GM12872 (cell line): Measurements from ENCODE around the gene PHACTR1.

Source experiments
- TF ChIP-seq, protein P1 (sequence below): IDR thresholded peaks from 3 replicates; pipeline ENCODE4 v1.5.1; 2011; ENCODE audit warnings: low read depth, mild to moderate bottlenecking, low read length, moderate library complexity; ENCODE audit not compliant: insufficient read depth

The PHACTR1 gene

GRCh38 chr6:12709116-12709515 is 7.5 kb upstream of the PHACTR1 start:
- TF ChIP-seq, protein P1, sequence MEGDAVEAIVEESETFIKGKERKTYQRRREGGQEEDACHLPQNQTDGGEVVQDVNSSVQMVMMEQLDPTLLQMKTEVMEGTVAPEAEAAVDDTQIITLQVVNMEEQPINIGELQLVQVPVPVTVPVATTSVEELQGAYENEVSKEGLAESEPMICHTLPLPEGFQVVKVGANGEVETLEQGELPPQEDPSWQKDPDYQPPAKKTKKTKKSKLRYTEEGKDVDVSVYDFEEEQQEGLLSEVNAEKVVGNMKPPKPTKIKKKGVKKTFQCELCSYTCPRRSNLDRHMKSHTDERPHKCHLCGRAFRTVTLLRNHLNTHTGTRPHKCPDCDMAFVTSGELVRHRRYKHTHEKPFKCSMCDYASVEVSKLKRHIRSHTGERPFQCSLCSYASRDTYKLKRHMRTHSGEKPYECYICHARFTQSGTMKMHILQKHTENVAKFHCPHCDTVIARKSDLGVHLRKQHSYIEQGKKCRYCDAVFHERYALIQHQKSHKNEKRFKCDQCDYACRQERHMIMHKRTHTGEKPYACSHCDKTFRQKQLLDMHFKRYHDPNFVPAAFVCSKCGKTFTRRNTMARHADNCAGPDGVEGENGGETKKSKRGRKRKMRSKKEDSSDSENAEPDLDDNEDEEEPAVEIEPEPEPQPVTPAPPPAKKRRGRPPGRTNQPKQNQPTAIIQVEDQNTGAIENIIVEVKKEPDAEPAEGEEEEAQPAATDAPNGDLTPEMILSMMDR: no peak

GRCh38 chr6:12709556-12710232 is 6.9 kb upstream of the PHACTR1 start:
- TF ChIP-seq, protein P1: no peak

- TF ChIP-seq, protein P1: no peak
Measured at GRCh38 chr6:12710921-12711320, 5.6 kb upstream of the PHACTR1 start.

- TF ChIP-seq, protein P1: no peak
Measured at GRCh38 chr6:12714022-12714421, 2.5 kb upstream of the PHACTR1 start.

- TF ChIP-seq, protein P1: no peak
Measured at GRCh38 chr6:12715437-12715836, 1.1 kb upstream of the PHACTR1 start.

DNA sequence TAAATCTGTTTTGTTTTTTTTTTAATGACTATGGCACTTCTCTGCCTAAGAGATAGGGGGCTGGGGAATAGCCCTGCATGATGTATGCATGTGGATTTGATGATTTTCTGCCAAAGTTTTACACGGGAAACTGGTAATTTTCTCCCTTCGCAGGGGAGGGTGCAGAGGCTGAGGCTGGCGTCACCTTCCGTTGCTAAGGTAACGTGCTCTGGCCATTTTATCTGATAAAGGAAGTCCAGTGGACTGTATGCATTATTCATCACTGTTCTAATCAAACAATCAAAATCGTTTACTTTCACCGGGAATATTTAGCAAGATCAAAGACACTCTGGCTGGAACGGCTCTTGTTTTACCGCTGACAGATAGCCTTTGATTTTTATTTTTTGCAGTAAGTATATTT is 789 bp downstream of the PHACTR1 start:
- TF ChIP-seq, protein P1: no peak

DNA sequence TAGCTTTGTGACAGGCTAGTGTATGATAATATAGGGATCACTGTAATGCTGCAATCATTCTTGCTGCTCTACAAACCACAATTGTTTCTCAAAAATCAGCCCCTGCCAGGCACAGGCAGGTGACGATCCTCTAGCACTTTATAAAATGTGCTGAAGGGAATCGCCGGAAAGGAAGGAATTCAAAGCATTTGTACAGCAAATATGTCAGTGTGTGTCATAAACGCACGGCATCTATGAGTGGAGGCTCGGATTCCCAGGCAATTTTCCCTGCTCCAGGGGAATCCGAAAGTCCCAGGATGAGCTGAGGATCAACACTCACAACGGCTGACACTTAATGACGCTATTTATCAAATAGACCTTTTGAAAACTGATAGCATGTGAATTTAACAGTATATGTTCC is 1.4 kb downstream of the PHACTR1 start:
- TF ChIP-seq, protein P1: no peak
